ENCODE results near the gene OTUD3. TPM values are rescaled to one million over a fixed set of nuclear protein-coding genes. Genes with fewer than 3 reads are reported as not detected.

Gene OTUD3
- total and polyA plus RNA-seq, 2 of the 13 experiments (the other 11 are each of a cell fraction or from before 2014, with no cell fraction given), result 5.2 to 7.5 TPM

DNA sequence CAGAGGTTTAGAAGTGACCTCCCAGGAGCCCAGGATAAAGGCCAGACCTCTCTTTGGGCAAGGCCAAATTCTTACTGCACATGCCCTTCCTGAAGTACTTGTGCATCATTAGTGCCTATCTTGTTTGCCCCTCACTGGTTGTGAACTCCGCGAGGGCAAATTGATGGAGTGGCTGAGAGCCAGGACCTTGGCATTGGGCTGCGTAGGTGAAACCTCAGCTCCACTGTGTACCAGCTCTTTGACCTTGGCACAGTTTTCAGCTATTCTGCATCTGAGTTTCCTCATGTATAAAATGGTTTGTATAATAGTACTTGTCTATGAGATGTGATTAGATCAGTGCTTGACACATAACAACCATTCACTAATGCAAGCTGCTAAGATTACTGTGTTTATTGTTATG is 11.5 kb downstream of the OTUD3 start:
- POLR2A ChIA-PET, result interaction anchor here (1.1 kb wide), 1 partner anchor 12 kb away, joined by 3 read pairs; the partner anchor contains the start of gene OTUD3
- no TSS peak for BruUV-seq (replicated peaks)
- 97% methylated on average over 3 of the region's 3 CpGs for WGBS (ENCODE audit: low lambda C conversion rate)
- no peak overlapping the region for H3K4me2 ChIP-seq (ENCODE audit: low read depth, low read length)
- CTCF ChIA-PET (ENCODE audit: low intra/inter-chr PET ratio, low total read pairs), result no interaction called here
- H3K36me3 ChIP-seq (replicated peaks in 1 of 2; ENCODE audit: control insufficient read depth in 1 of 2, insufficient read depth in 2 of 2, low read length in 2 of 2), result peaks cover 23 to 68% of the 10 kb centered on the region in 2 experiments
- H2AFZ ChIP-seq (ENCODE audit: low read length), result no peak overlapping the region
- TF ChIP-seq FOXJ3 (CRISPR knock-in tag; IDR thresholded peaks at IDR 0.05; ENCODE audit: borderline replicate concordance) (no peak), ZNF264 (CRISPR knock-in tag; IDR thresholded peaks at IDR 0.05) (no peak), REPIN1 (CRISPR knock-in tag; IDR thresholded peaks at IDR 0.05; ENCODE audit: borderline replicate concordance, low read depth) (no peak), SATB2 (CRISPR knock-in tag; IDR thresholded peaks at IDR 0.05) (no peak)
- H3K4me3 ChIP-seq (replicated peaks in 1 of 3; ENCODE audit: insufficient read depth in 1 of 3, low read depth in 2 of 3, low read length in 3 of 3), result no peak overlapping the region
- no peaks in the 10 kb centered on the region for H3K9me3 ChIP-seq (ENCODE audit: low read length)
- no peak overlapping the region for H3K9ac ChIP-seq (ENCODE audit: insufficient read depth, low read depth, low read length)
- no peak overlapping the region for H3K27ac ChIP-seq (ENCODE audit: extremely low read length, insufficient read depth, low read length)
- no peak for DNase-seq (ENCODE audit: low spot score)
- FAIRE-seq, result no peak
- peaks cover 24% of the 10 kb centered on the region for H3K79me2 ChIP-seq (ENCODE audit: insufficient read depth, low read length)
- in situ Hi-C loops (cut with HindIII; ENCODE audit: extremely low pct_ligation_motif_present, low pct_unique_long_range_greater_than_20kb) (no loop called here), intact Hi-C loops (cut with micrococcal nuclease; ENCODE audit: unreplicated experiment) (no loop called here)
- no peaks in the 10 kb centered on the region for H3K27me3 ChIP-seq (ENCODE audit: control insufficient read depth in 1 of 2, insufficient read depth in 2 of 2, low read length in 2 of 2)
- H4K20me1 ChIP-seq (ENCODE audit: insufficient read depth, low read length), result peaks cover 4% of the 10 kb centered on the region; the same call in 1 of the 2 replicates
- peaks cover 17% of the 10 kb centered on the region for H3K4me1 ChIP-seq (ENCODE audit: insufficient read depth, low read length)
- no peak for ATAC-seq

DNA sequence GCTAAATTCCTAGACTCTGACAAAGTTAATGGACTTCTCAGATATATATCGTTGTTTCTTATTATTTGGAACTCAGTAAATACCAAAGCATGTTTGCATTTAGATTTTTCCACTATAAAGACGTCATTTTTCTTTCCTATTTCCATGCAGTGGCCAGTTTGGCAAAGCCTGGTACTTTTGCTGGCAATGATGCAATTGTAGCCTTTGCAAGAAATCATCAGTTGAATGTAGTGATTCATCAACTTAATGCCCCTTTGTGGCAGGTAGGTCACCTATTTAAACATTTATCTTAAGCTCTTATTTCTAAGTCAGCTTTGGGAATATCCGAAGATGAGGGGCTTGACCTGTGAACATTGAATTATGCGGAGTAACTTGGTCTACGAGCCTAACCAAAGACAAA is 12.0 kb downstream of the OTUD3 start:
- CTCF ChIA-PET (ENCODE audit: low intra/inter-chr PET ratio, low total read pairs), result no interaction called here
- in situ Hi-C loops (cut with HindIII; ENCODE audit: extremely low pct_ligation_motif_present, low pct_unique_long_range_greater_than_20kb), result no loop called here
- no peak for TF ChIP-seq KAT7 (CRISPR knock-in tag; IDR thresholded peaks at IDR 0.05; ENCODE audit: borderline replicate concordance)
- TF ChIP-seq ZSCAN31 (CRISPR knock-in tag; IDR thresholded peaks at IDR 0.05; ENCODE audit: low read depth), result no peak
- TF ChIP-seq ZNF44 (CRISPR knock-in tag; IDR thresholded peaks at IDR 0.05), result no peak
- TF ChIP-seq, protein P1, sequence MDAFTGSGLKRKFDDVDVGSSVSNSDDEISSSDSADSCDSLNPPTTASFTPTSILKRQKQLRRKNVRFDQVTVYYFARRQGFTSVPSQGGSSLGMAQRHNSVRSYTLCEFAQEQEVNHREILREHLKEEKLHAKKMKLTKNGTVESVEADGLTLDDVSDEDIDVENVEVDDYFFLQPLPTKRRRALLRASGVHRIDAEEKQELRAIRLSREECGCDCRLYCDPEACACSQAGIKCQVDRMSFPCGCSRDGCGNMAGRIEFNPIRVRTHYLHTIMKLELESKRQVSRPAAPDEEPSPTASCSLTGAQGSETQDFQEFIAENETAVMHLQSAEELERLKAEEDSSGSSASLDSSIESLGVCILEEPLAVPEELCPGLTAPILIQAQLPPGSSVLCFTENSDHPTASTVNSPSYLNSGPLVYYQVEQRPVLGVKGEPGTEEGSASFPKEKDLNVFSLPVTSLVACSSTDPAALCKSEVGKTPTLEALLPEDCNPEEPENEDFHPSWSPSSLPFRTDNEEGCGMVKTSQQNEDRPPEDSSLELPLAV (CRISPR knock-in tag; conservative IDR thresholded peaks at IDR 0.05; ENCODE audit: low read depth), result no peak
- no peak for TF ChIP-seq MNT (IDR thresholded peaks at IDR 0.05)
- TF ChIP-seq ZNF101 (CRISPR knock-in tag; IDR thresholded peaks at IDR 0.05; ENCODE audit: borderline replicate concordance, low read depth), result no peak
- TF ChIP-seq RNF2 (conservative IDR thresholded peaks at IDR 0.05; ENCODE audit: low read depth), result no peak
- no peak for TF ChIP-seq ISX (CRISPR knock-in tag; conservative IDR thresholded peaks at IDR 0.05)
- TF ChIP-seq, protein P2, sequence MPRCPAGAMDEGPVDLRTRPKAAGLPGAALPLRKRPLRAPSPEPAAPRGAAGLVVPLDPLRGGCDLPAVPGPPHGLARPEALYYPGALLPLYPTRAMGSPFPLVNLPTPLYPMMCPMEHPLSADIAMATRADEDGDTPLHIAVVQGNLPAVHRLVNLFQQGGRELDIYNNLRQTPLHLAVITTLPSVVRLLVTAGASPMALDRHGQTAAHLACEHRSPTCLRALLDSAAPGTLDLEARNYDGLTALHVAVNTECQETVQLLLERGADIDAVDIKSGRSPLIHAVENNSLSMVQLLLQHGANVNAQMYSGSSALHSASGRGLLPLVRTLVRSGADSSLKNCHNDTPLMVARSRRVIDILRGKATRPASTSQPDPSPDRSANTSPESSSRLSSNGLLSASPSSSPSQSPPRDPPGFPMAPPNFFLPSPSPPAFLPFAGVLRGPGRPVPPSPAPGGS (CRISPR knock-in tag; IDR thresholded peaks at IDR 0.05), result no peak
- TF ChIP-seq, protein P3, sequence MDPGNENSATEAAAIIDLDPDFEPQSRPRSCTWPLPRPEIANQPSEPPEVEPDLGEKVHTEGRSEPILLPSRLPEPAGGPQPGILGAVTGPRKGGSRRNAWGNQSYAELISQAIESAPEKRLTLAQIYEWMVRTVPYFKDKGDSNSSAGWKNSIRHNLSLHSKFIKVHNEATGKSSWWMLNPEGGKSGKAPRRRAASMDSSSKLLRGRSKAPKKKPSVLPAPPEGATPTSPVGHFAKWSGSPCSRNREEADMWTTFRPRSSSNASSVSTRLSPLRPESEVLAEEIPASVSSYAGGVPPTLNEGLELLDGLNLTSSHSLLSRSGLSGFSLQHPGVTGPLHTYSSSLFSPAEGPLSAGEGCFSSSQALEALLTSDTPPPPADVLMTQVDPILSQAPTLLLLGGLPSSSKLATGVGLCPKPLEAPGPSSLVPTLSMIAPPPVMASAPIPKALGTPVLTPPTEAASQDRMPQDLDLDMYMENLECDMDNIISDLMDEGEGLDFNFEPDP (CRISPR knock-in tag; conservative IDR thresholded peaks at IDR 0.05), result no peak

More for the DNA sequence above, 12.0 kb downstream of the OTUD3 start:
- Histone ChIP-seq H3K4me3 (replicated peaks in 1 of 3; ENCODE audit: insufficient read depth in 1 of 3, low read depth in 2 of 3, low read length in 3 of 3) (no peak overlapping the region), H3K9me3 (ENCODE audit: low read length) (no peaks in the 10 kb centered on the region), H3K4me2 (ENCODE audit: low read depth, low read length) (no peak overlapping the region), H4K20me1 (ENCODE audit: insufficient read depth, low read length) (peaks cover 4% of the 10 kb centered on the region; the same call in 1 of the 2 replicates), H3K9ac (ENCODE audit: insufficient read depth, low read depth, low read length) (no peak overlapping the region), H3K27me3 (ENCODE audit: control insufficient read depth in 1 of 2, insufficient read depth in 2 of 2, low read length in 2 of 2) (no peaks in the 10 kb centered on the region), H3K79me2 (ENCODE audit: insufficient read depth, low read length) (peaks cover 21% of the 10 kb centered on the region), H3K27ac (ENCODE audit: extremely low read length, insufficient read depth, low read length) (no peak overlapping the region), H3K36me3 (replicated peaks in 1 of 2; ENCODE audit: control insufficient read depth in 1 of 2, insufficient read depth in 2 of 2, low read length in 2 of 2) (peaks cover 24 to 74% of the 10 kb centered on the region in 2 experiments), H3K4me1 (ENCODE audit: insufficient read depth, low read length) (peaks cover 12% of the 10 kb centered on the region), H2AFZ (ENCODE audit: low read length) (no peak overlapping the region)
- WGBS (ENCODE audit: low lambda C conversion rate), result 95% methylated on average over 5 of the region's 5 CpGs
- DNase-seq (ENCODE audit: low spot score) (no peak), ATAC-seq (no peak), FAIRE-seq (no peak)
- intact Hi-C loops (cut with micrococcal nuclease; ENCODE audit: unreplicated experiment), result no loop called here
- no TSS peak for BruUV-seq (replicated peaks)
- POLR2A ChIA-PET, result interaction anchor here (1.1 kb wide), 1 partner anchor 12 kb away, joined by 3 read pairs; the partner anchor contains the start of gene OTUD3
